ENCODE data around the gene AKIRIN2.

The AKIRIN2 gene

DNA sequence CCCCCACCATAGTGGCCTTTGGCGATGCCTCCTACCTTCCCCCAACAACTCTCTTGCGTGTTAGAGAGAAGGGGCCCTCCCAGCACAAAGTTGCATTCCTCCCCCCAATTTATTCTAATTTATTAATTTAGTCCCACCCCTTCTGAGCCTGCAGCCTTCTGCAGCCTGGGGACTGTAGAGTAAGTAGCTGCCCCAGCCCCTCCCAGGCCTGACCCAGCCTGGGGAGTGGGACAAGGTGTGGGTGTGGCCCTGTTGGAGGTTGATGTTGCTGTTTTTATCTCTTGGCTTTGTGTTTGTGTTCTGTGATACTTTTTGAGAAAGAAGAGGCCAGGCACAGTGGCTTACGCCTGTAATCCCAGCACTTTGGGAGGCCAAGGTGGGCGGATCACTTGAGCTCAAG, 62.7 kb downstream of the AKIRIN2 start:
- Histone ChIP-seq H4K8ac (ENCODE audit: low read depth, low read length) (no peak overlapping the region), H3K36me3 (replicated peaks in 1 of 2; ENCODE audit: control insufficient read depth in 2 of 2, insufficient read depth in 2 of 2, low read length in 2 of 2) (peaks cover 5 to 62% of the 10 kb centered on the region in 2 donors), H2BK15ac (ENCODE audit: low read length) (no peak overlapping the region), H3K27ac (replicated peaks; ENCODE audit: low read length) (no peak overlapping the region), H2BK12ac (ENCODE audit: low read length) (no peak overlapping the region), H3K27me3 (ENCODE audit: control insufficient read depth in 3 of 3, insufficient read depth in 3 of 3, low read depth in 1 of 3, low read length in 3 of 3) (no peaks in the 10 kb centered on the region), H3K79me1 (ENCODE audit: low read depth, low read length) (no peaks in the 10 kb centered on the region), H3K18ac (ENCODE audit: low read length) (no peak overlapping the region), H3K4me1 (ENCODE audit: control insufficient read depth in 2 of 2, insufficient read depth in 1 of 2, low read depth in 1 of 2, low read length in 2 of 2) (no peaks in the 10 kb centered on the region), H2BK5ac (ENCODE audit: low read length) (no peak overlapping the region), H3K9ac (ENCODE audit: low read depth, low read length, poor library complexity) (no peak overlapping the region), H2AK5ac (ENCODE audit: low read depth, low read length) (no peak overlapping the region), H2BK120ac (ENCODE audit: low read depth, low read length) (no peak overlapping the region), H4K91ac (ENCODE audit: low read depth, low read length, poor library complexity) (no peak overlapping the region), H2AFZ (ENCODE audit: low read length) (no peak overlapping the region), H3K4me2 (ENCODE audit: insufficient read depth, low read length, poor library complexity, severe bottlenecking) (no peak overlapping the region), H3K9me3 (replicated peaks in 1 of 2; ENCODE audit: control insufficient read depth in 2 of 2, insufficient read depth in 1 of 2, low read depth in 1 of 2, low read length in 2 of 2) (no peaks in the 10 kb centered on the region), H3K14ac (ENCODE audit: low read length) (no peak overlapping the region), H3K23ac (ENCODE audit: low read depth, low read length, poor library complexity) (no peak overlapping the region), H3K4ac (ENCODE audit: low read length) (no peak overlapping the region), H3K4me3 (ENCODE audit: low read length in 2 of 2) (no peak overlapping the region)
- DNase-seq (ENCODE audit: low spot score): no peak
- WGBS, 2 donors (ENCODE audit: extremely low coverage in 2 of 2, insufficient read length in 2 of 2, insufficient replicate concordance in 1 of 2): no CpG with 5 or more reads among the region's 4 CpGs

DNA sequence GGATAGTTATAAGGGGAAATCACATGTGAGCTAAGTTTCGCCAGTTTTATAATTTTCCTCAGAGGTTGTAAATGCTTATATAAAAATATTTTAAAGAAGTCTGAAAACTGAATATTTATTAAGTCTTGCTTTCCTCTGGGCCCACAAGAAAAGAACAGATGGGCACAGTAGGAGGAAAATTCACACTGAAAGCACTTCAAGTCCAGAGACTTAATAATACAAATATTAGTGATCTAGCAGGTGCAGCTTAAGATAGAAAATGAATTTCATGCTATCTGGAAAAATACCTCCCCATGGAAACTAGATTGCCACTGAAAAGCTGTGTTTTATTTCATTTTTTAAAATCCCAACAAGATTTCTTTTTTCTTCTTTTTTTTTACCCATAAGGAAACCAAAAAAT, 64.9 kb downstream of the AKIRIN2 start:
- Histone ChIP-seq H3K23ac (ENCODE audit: low read depth, low read length, poor library complexity) (no peak overlapping the region), H3K4me2 (ENCODE audit: insufficient read depth, low read length, poor library complexity, severe bottlenecking) (no peak overlapping the region), H3K18ac (ENCODE audit: low read length) (no peak overlapping the region), H3K36me3 (replicated peaks in 1 of 2; ENCODE audit: control insufficient read depth in 2 of 2, insufficient read depth in 2 of 2, low read length in 2 of 2) (peaks cover 5 to 80% of the 10 kb centered on the region in 2 donors), H2BK15ac (ENCODE audit: low read length) (no peak overlapping the region), H2AK5ac (ENCODE audit: low read depth, low read length) (no peak overlapping the region), H4K8ac (ENCODE audit: low read depth, low read length) (no peak overlapping the region), H4K91ac (ENCODE audit: low read depth, low read length, poor library complexity) (no peak overlapping the region), H3K4me1 (ENCODE audit: control insufficient read depth in 2 of 2, insufficient read depth in 1 of 2, low read depth in 1 of 2, low read length in 2 of 2) (no peaks in the 10 kb centered on the region), H3K79me1 (ENCODE audit: low read depth, low read length) (no peaks in the 10 kb centered on the region), H3K9me3 (replicated peaks in 1 of 2; ENCODE audit: control insufficient read depth in 2 of 2, insufficient read depth in 1 of 2, low read depth in 1 of 2, low read length in 2 of 2) (no peaks in the 10 kb centered on the region), H2BK5ac (ENCODE audit: low read length) (no peak overlapping the region), H2BK120ac (ENCODE audit: low read depth, low read length) (no peak overlapping the region), H2AFZ (ENCODE audit: low read length) (no peak overlapping the region), H3K4me3 (ENCODE audit: low read length in 2 of 2) (no peak overlapping the region), H3K27me3 (ENCODE audit: control insufficient read depth in 3 of 3, insufficient read depth in 3 of 3, low read depth in 1 of 3, low read length in 3 of 3) (no peaks in the 10 kb centered on the region), H3K27ac (replicated peaks; ENCODE audit: low read length) (no peak overlapping the region), H3K4ac (ENCODE audit: low read length) (no peak overlapping the region), H3K14ac (ENCODE audit: low read length) (no peak overlapping the region), H3K9ac (ENCODE audit: low read depth, low read length, poor library complexity) (no peak overlapping the region), H2BK12ac (ENCODE audit: low read length) (no peak overlapping the region)
- DNase-seq (ENCODE audit: low spot score): no peak
- WGBS, 2 donors (ENCODE audit: extremely low coverage in 2 of 2, insufficient read length in 2 of 2, insufficient replicate concordance in 1 of 2): no CpG with 5 or more reads among the region's 1 CpG

DNA sequence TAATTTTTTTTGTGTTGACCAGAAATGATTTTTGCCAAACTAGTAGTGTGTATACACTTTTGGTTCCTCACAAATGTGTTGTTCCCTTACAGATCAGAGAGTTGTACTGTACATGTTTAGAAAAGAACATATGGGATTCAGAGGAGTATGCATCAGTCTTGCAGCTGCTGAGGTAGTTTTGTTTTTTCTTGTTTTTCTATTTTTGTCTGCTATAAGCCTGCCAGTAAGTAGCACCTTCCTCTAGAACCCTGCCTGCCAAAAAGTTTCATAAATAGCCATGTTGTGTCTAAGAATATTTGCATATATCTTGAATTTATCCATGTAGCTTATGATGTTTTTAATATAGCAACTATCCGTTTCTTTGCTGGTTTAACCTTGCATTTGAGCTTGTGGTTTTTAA, 65.7 kb downstream of the AKIRIN2 start:
- Histone ChIP-seq H4K91ac (ENCODE audit: low read depth, low read length, poor library complexity) (no peak overlapping the region), H3K4me2 (ENCODE audit: insufficient read depth, low read length, poor library complexity, severe bottlenecking) (no peak overlapping the region), H2BK12ac (ENCODE audit: low read length) (no peak overlapping the region), H3K14ac (ENCODE audit: low read length) (no peak overlapping the region), H3K4ac (ENCODE audit: low read length) (no peak overlapping the region), H2AK5ac (ENCODE audit: low read depth, low read length) (no peak overlapping the region), H4K8ac (ENCODE audit: low read depth, low read length) (no peak overlapping the region), H3K79me1 (ENCODE audit: low read depth, low read length) (no peaks in the 10 kb centered on the region), H2BK15ac (ENCODE audit: low read length) (no peak overlapping the region), H3K4me3 (ENCODE audit: low read length in 2 of 2) (no peak overlapping the region), H3K27me3 (ENCODE audit: control insufficient read depth in 3 of 3, insufficient read depth in 3 of 3, low read depth in 1 of 3, low read length in 3 of 3) (no peaks in the 10 kb centered on the region), H3K27ac (replicated peaks; ENCODE audit: low read length) (no peak overlapping the region), H2BK5ac (ENCODE audit: low read length) (no peak overlapping the region), H3K4me1 (ENCODE audit: control insufficient read depth in 2 of 2, insufficient read depth in 1 of 2, low read depth in 1 of 2, low read length in 2 of 2) (no peaks in the 10 kb centered on the region), H3K9ac (ENCODE audit: low read depth, low read length, poor library complexity) (no peak overlapping the region), H3K9me3 (replicated peaks in 1 of 2; ENCODE audit: control insufficient read depth in 2 of 2, insufficient read depth in 1 of 2, low read depth in 1 of 2, low read length in 2 of 2) (no peaks in the 10 kb centered on the region), H2BK120ac (ENCODE audit: low read depth, low read length) (no peak overlapping the region), H3K23ac (ENCODE audit: low read depth, low read length, poor library complexity) (no peak overlapping the region), H3K36me3 (replicated peaks in 1 of 2; ENCODE audit: control insufficient read depth in 2 of 2, insufficient read depth in 2 of 2, low read length in 2 of 2) (peaks cover 5 to 74% of the 10 kb centered on the region in 2 donors), H3K18ac (ENCODE audit: low read length) (no peak overlapping the region), H2AFZ (ENCODE audit: low read length) (no peak overlapping the region)
- no CpG with 5 or more reads among the region's 1 CpG for WGBS, 2 donors (ENCODE audit: extremely low coverage in 2 of 2, insufficient read length in 2 of 2, insufficient replicate concordance in 1 of 2)
- no peak for DNase-seq (ENCODE audit: low spot score)

DNA sequence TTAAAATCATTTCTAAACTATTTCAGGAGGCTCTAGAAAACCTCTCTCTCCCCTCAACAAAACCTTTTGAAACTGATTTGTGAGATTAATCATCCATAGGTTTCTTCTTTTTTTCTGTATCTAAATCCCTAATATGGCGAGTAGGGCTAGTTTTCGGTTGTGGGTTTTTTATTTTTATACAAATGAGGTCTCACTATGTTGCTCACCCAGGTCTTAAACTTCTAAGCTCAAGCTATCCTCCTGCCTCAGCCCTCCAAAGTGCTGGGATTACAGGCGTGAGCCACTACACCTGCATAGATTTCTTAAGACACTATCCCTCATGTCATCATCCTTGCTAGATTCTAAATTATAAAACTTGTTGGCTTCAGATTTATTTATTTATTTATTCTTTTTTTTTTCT, 68.2 kb downstream of the AKIRIN2 start:
- Histone ChIP-seq H3K4me3 (ENCODE audit: low read length in 2 of 2) (no peak overlapping the region), H2BK12ac (ENCODE audit: low read length) (no peak overlapping the region), H2BK120ac (ENCODE audit: low read depth, low read length) (no peak overlapping the region), H3K79me1 (ENCODE audit: low read depth, low read length) (no peaks in the 10 kb centered on the region), H3K23ac (ENCODE audit: low read depth, low read length, poor library complexity) (no peak overlapping the region), H4K8ac (ENCODE audit: low read depth, low read length) (no peak overlapping the region), H3K18ac (ENCODE audit: low read length) (no peak overlapping the region), H3K9ac (ENCODE audit: low read depth, low read length, poor library complexity) (no peak overlapping the region), H2AFZ (ENCODE audit: low read length) (no peak overlapping the region), H2BK15ac (ENCODE audit: low read length) (no peak overlapping the region), H3K36me3 (replicated peaks in 1 of 2; ENCODE audit: control insufficient read depth in 2 of 2, insufficient read depth in 2 of 2, low read length in 2 of 2) (peaks cover 5 to 85% of the 10 kb centered on the region in 2 donors), H3K14ac (ENCODE audit: low read length) (no peak overlapping the region), H4K91ac (ENCODE audit: low read depth, low read length, poor library complexity) (no peak overlapping the region), H2AK5ac (ENCODE audit: low read depth, low read length) (no peak overlapping the region), H3K4me1 (ENCODE audit: control insufficient read depth in 2 of 2, insufficient read depth in 1 of 2, low read depth in 1 of 2, low read length in 2 of 2) (no peaks in the 10 kb centered on the region), H3K27me3 (ENCODE audit: control insufficient read depth in 3 of 3, insufficient read depth in 3 of 3, low read depth in 1 of 3, low read length in 3 of 3) (no peaks in the 10 kb centered on the region), H2BK5ac (ENCODE audit: low read length) (no peak overlapping the region), H3K9me3 (replicated peaks in 1 of 2; ENCODE audit: control insufficient read depth in 2 of 2, insufficient read depth in 1 of 2, low read depth in 1 of 2, low read length in 2 of 2) (no peaks in the 10 kb centered on the region), H3K27ac (replicated peaks; ENCODE audit: low read length) (no peak overlapping the region), H3K4ac (ENCODE audit: low read length) (no peak overlapping the region), H3K4me2 (ENCODE audit: insufficient read depth, low read length, poor library complexity, severe bottlenecking) (no peak overlapping the region)
- no peak for DNase-seq (ENCODE audit: low spot score)
- no CpG with 5 or more reads among the region's 3 CpGs for WGBS, 2 donors (ENCODE audit: extremely low coverage in 2 of 2, insufficient read length in 2 of 2, insufficient replicate concordance in 1 of 2)
